Mononuclear cell (primary cell): Measurements from ENCODE around the gene ZBTB39. TPM values are rescaled to one million over a fixed set of nuclear protein-coding genes. Genes with fewer than 3 reads are reported as not detected.

Source experiments
- H3K27me3 ChIP-seq: 2 replicates; pipeline ENCODE4 v1.6.0; 2011; ENCODE audit warnings: low read length, control low read depth; ENCODE audit not compliant: insufficient read depth
- H3K4me1 ChIP-seq: 2 replicates; pipeline ENCODE4 v1.5.1; 2011; ENCODE audit warnings: mild to moderate bottlenecking, low read length, control low read depth; ENCODE audit not compliant: insufficient read depth
- H3K4me3 ChIP-seq: 2 replicates; pipeline ENCODE4 v1.5.1; 2011; ENCODE audit warnings: mild to moderate bottlenecking, low read length, moderate library complexity
- H3K9me3 ChIP-seq: 2 replicates; pipeline ENCODE4 v1.5.1; 2011; ENCODE audit warnings: low read depth, mild to moderate bottlenecking, control low read depth, low read length
- total RNA-seq: library from RNA; depleted of rRNA; stranded (reverse); fragments of >200 nt; gene quantifications from one replicate; pipeline ENCODE4 v1.2.3, GENCODE V29; 2012

Gene ZBTB39
- total RNA-seq, 1 donor = 12.8 TPM

DNA sequence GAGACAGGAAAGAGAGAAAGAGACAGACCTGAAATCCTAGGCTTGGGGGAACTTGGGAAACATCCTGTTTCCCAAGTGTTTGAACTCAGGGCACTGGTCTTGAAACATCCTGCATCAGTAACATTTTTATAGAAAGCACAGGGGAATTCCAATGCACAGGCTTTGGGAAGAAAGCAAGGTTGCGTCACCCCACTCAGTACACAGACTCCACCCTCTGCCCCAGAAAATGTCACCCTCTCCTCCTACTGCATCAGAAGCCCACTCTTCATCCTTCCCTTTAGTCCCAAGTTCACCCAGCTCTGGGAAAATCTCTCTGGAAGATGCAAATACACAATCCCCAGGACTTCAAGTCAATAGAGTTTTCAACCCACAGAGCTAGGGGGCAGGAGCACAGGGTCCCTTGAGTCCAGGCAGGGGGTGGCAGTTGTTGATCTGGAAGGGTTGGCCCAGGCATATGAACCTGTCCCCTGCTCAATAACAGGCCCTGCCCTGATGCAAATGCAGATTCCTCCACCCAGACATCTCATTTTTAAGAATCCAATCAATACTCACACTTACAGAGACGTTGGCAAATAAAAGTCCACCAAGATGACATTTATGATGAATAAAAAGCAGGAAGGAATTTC, 50.6 kb downstream of the ZBTB39 start:
- Histone ChIP-seq H3K27me3 (no peaks in the 10 kb centered on the region), H3K4me1 (peaks cover 5% of the 10 kb centered on the region), H3K4me3 (no peak overlapping the region), H3K9me3 (no peaks in the 10 kb centered on the region)

DNA sequence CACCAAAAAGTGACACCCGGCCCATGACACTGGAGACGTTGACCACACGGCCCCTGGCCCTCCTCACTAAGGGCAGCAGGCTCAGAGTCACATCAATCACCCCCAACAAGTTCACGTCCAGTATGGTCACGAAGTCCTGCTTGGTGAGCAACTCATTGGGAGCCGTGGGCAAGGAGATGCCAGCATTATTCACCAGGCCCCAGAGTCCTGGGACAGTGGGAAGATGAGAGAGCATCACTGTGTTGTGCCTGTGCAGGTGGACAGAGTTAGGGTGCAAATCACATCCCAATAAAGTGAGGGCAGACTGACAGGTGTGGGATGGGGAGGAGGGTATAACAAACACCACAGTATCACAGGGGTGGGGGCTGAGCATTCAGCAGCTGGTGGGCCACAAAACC, 51.4 kb downstream of the ZBTB39 start:
- Histone ChIP-seq H3K4me3 (no peak overlapping the region), H3K9me3 (no peaks in the 10 kb centered on the region), H3K4me1 (peaks cover 5% of the 10 kb centered on the region), H3K27me3 (no peaks in the 10 kb centered on the region)

DNA sequence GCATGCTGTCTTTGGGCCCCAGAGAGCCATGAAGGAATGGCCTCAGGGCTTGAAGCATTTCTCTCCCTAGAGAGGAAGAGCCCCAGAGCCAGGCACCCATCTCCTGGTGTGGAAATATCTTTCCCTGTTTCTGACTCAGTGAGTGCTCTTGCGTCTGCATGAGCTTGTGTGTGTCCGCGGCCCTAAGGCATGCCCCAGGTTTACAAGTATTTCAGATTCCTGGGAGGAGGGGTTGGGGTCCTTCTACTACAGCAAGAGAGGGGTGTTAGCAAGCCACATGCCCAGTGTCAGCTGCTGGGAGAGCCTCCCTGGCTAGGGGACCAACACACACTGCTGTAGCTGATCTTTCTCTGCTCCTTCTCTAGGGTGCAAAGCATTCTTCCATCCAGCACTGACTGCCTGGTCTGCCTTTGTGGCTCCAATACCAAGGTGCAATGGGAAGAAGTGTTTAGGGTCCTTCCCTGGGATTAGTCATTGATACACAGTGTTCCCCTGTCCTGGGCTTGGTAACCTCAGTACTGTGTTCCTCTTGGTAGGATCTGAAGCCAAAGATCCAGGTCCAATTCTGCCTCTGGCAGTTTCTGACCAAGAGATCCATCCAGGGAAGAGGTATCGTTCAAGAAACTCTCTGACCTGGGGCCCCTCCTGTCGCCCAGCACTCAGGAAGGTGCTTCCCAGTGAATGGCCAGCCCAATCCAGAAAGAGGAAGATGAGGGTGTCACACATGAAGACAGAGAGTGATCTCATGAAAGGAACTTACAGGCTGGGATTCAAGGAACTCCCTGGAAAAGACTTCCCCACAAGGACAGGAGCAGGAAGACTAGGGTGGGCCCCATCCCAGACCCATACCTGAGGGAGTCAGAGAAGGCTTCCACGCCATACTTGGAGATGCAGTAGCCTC, 52.0 kb downstream of the ZBTB39 start:
- Histone ChIP-seq H3K9me3 (no peaks in the 10 kb centered on the region), H3K27me3 (no peaks in the 10 kb centered on the region), H3K4me3 (no peak overlapping the region), H3K4me1 (peaks cover 5% of the 10 kb centered on the region)

DNA sequence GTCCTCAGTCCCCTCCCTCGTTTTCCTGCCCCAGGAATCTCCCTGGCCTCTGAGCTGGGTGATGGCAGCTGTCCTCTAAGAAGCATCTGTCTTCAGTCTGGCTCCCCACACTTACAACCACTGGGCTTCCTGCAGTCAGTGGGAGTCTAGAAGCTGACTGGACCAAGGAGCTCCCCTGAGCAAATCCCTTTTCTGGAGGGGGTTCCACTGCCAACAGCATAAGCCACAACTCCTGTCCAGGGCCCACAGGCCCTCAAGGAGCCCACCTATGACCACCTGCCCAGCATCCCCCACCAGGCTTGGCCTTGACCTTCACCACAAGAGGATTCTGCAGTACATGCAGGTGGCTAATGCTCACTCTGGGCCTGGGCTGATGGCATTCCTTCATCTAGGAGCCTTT, 53.0 kb downstream of the ZBTB39 start:
- Histone ChIP-seq H3K4me3 (no peak overlapping the region), H3K9me3 (no peaks in the 10 kb centered on the region), H3K27me3 (no peaks in the 10 kb centered on the region), H3K4me1 (peaks cover 5% of the 10 kb centered on the region)

DNA sequence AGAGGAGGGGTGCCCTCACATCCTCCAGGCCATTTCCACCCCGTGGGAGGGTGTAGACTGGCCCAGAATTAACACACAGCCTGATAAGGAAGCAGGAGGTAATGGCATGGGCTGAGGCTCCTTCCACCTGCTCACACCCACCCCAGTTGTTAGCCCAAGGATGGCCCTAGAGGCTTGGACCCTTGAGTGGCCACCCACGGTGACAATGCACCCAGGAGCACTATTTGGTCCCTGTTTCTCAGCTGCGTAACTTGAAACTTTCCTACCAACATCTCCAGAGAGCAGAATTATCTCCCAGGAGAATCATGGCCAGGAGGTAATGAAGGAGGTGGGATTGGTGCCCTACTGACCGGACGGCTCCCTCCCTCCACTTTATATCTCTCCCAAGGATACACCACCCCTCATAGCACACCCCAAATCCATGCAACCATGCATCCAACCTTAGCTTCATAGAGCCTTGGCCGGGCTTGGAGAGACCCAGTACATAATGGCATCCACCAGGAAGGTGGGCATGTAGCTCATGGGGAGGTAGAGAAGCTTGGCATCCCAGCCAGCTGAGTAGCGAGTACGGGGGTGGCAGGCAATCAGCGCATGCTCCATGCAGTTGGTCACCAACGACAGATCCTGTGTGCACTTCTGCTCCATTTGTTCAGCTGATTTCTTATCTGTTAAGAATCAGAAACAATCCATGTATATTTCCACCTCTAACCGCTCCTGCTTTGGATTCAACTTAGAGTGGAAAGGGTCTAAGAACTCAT, 54.6 kb downstream of the ZBTB39 start:
- H3K4me1 ChIP-seq = peaks cover 5% of the 10 kb centered on the region
- H3K27me3 ChIP-seq = no peaks in the 10 kb centered on the region
- no peak overlapping the region for H3K4me3 ChIP-seq
- H3K9me3 ChIP-seq = no peaks in the 10 kb centered on the region

DNA sequence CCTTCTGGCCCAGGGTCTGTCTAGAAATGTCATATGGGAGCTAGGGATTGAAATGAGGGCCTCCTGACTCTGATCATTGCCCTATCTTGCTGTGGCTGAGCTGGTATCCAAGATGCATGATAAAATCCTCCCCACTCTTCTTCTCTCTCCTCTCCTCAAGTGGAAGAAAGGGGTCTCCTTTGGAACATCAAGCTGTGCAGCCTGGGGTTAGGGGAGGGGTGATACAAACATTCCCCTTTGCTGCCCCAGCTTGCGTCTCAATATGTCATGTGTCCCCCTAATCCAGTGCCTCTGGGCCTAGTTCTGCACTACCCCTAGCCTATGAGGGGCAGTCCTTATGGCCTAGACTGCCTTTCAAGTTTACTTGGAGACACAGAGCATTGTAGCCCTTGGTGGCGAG, 57.5 kb downstream of the ZBTB39 start:
- no peaks in the 10 kb centered on the region for H3K4me1 ChIP-seq
- H3K9me3 ChIP-seq = no peaks in the 10 kb centered on the region
- H3K4me3 ChIP-seq = no peak overlapping the region
- H3K27me3 ChIP-seq = no peaks in the 10 kb centered on the region

Other genes starting within 250 kb of the ZBTB39 start
- not detected for gene HSD17B6, start 243.2 kb downstream of the ZBTB39 start, total RNA-seq
- not detected for gene SDR9C7, start 72.1 kb downstream of the ZBTB39 start, total RNA-seq
- gene RDH16, start 48.9 kb downstream of the ZBTB39 start, total RNA-seq = 0.42 TPM
- not detected for gene TAC3, start 10.0 kb upstream of the ZBTB39 start, total RNA-seq
- gene MYO1A, start 43.6 kb upstream of the ZBTB39 start, total RNA-seq = 0.31 TPM
- gene NEMP1, start 72.2 kb upstream of the ZBTB39 start, total RNA-seq = 6.6 TPM
- 16.3 TPM for gene NAB2, start 82.6 kb upstream of the ZBTB39 start, total RNA-seq
- gene STAT6, start 104.8 kb upstream of the ZBTB39 start, total RNA-seq = 68.1 TPM
- 56.0 TPM for gene LRP1, start 121.9 kb upstream of the ZBTB39 start, total RNA-seq
- not detected for gene LRP1-AS, start 141.1 kb upstream of the ZBTB39 start, total RNA-seq
- gene NXPH4, start 210.2 kb upstream of the ZBTB39 start, total RNA-seq = not detected
- 50.6 TPM for gene SHMT2, start 223.2 kb upstream of the ZBTB39 start, total RNA-seq
- 3.1 TPM for gene STAC3, start 244.6 kb upstream of the ZBTB39 start, total RNA-seq